Upper lobe of left lung (tissue), 4 donors: ENCODE results near the gene DOK5.

Experiments used
- CTCF ChIP-seq, 6 experiments: fragments of 450-650 bp in 4 of 6; fragments of 200-600 bp in 2 of 6; sonication (generic) in 2 of 6; IDR thresholded peaks; one replicate each; pipeline ENCODE4 v1.5.1; 2016 to 2019; ENCODE audit warnings: antibody characterized with exemption in 6 of 6
- EP300 ChIP-seq, 4 donors: sonication (generic); formaldehyde crosslinking; IDR thresholded peaks; one replicate each; pipeline ENCODE4 v1.5.1; 2017; ENCODE audit warnings: antibody characterized with exemption in 4 of 4, control low read depth in 2 of 4
- POLR2A ChIP-seq, 4 donors: fragments of 450-650 bp; IDR thresholded peaks; one replicate each; pipeline ENCODE4 v1.5.1; 2016 to 2017; ENCODE audit warnings: antibody characterized with exemption in 4 of 4, mild to moderate bottlenecking in 2 of 4
- POLR2AphosphoS5 ChIP-seq, 2 donors: sonication (generic); formaldehyde crosslinking; IDR thresholded peaks; one replicate each; pipeline ENCODE4 v1.5.1; 2017; ENCODE audit warnings: antibody characterized with exemption in 2 of 2

GRCh38 chr20:54459279-54459678 is 16.1 kb upstream of the DOK5 start:
- no peak for TF ChIP-seq POLR2AphosphoS5 (IDR thresholded peaks at IDR 0.05)
- no peak for TF ChIP-seq CTCF (IDR thresholded peaks at IDR 0.05)
- no peak for TF ChIP-seq POLR2A (IDR thresholded peaks at IDR 0.05)
- no peak for TF ChIP-seq EP300 (IDR thresholded peaks at IDR 0.05)
